Endothelial cell of umbilical vein (primary cell): Measurements from ENCODE around the gene SP140L. TPM values are rescaled to one million over a fixed set of nuclear protein-coding genes. Genes with fewer than 3 reads are reported as not detected.

Experiments
- BruUV-seq: library from RNA; stranded (reverse); fragments of 400-500 nt; replicated peaks from 2 replicates; lab custom pipeline; 2021; lab: Mats Ljungman, UMichigan
- CTCF ChIA-PET: fragments of 300-600, 350-600 bp; sonication (Branson Sonifier 250); formaldehyde crosslinking; loops from one replicate; lab custom pipeline; 2021; ENCODE audit warnings: antibody characterized with exemption, inconsistent platforms; lab: Charles Lee
- POLR2A ChIA-PET: fragments of 300-600, 350-600 bp; sonication (Branson Sonifier 250); formaldehyde crosslinking; loops from one replicate; lab custom pipeline; 2021; ENCODE audit warnings: antibody characterized with exemption, inconsistent platforms; lab: Charles Lee
- DNase-seq: peaks from one replicate; pipeline ENCODE4 v3.0.0-alpha.2; 2011; ENCODE audit warnings: low read depth, low spot score
- FAIRE-seq: peaks from 2 replicates; lab custom pipeline; 2011; peaks lifted over from hg19 to GRCh38; lab: Jason Lieb, UNC
- H2AFZ ChIP-seq: 2 replicates; pipeline ENCODE4 v1.6.0; 2012; ENCODE audit warnings: low read depth, low read length, control low read depth, inconsistent platforms
- H3K27ac ChIP-seq: 2 replicates; pipeline ENCODE4 v1.5.1; 2011; ENCODE audit warnings: low read depth, mild to moderate bottlenecking, control low read depth, low read length, moderate library complexity; ENCODE audit not compliant: insufficient read depth
- H3K27me3 ChIP-seq, 2 experiments: 2 replicates each; pipeline versions ENCODE4 v1.6.0 to v1.6.1; 2011; ENCODE audit warnings: low read length in 2 of 2, mixed read lengths in 1 of 2; ENCODE audit not compliant: control insufficient read depth in 2 of 2, insufficient read depth in 2 of 2
- H3K36me3 ChIP-seq, 2 experiments: 2 replicates in 1 of 2; 3 replicates in 1 of 2; pipeline ENCODE4 v1.5.1; 2011; ENCODE audit warnings: low read length in 2 of 2, mild to moderate bottlenecking in 1 of 2, moderate library complexity in 1 of 2; ENCODE audit not compliant: control insufficient read depth in 2 of 2, insufficient read depth in 2 of 2; ENCODE audit errors: extremely low read depth in 1 of 2
- H3K4me1 ChIP-seq: 3 replicates; pipeline ENCODE4 v1.5.1; 2011; ENCODE audit warnings: mild to moderate bottlenecking, low read length; ENCODE audit not compliant: control insufficient read depth, insufficient read depth; ENCODE audit errors: extremely low read depth
- H3K4me2 ChIP-seq: 2 replicates; pipeline ENCODE4 v1.6.1; 2011; ENCODE audit warnings: low read length, control low read depth, mixed read lengths; ENCODE audit not compliant: insufficient read depth
- H3K4me3 ChIP-seq, 3 experiments: fragments of 200-600 bp in 1 of 3; sonication (generic), shearing (Covaris generic) in 1 of 3; replicated peaks in 1 of 3; 2 replicates each; pipeline ENCODE4 v1.5.1; 2011 to 2016; ENCODE audit warnings: control low read depth in 3 of 3, low read length in 3 of 3, mild to moderate bottlenecking in 2 of 3, inconsistent platforms in 1 of 3, low read depth in 1 of 3, moderate library complexity in 1 of 3; ENCODE audit not compliant: insufficient read depth in 1 of 3
- H3K79me2 ChIP-seq: 2 replicates; pipeline ENCODE4 v1.6.0; 2012; ENCODE audit warnings: low read length, inconsistent platforms; ENCODE audit not compliant: control insufficient read depth, insufficient read depth
- H3K9ac ChIP-seq: replicated peaks from 2 replicates; pipeline ENCODE3; 2011; ENCODE audit warnings: low read length, control low read depth; ENCODE audit not compliant: insufficient read depth; ENCODE audit errors: extremely low read depth
- H3K9me1 ChIP-seq: replicated peaks from 3 replicates; pipeline ENCODE4 v1.6.0; 2011; ENCODE audit warnings: mild to moderate bottlenecking, low read length; ENCODE audit not compliant: control insufficient read depth, insufficient read depth; ENCODE audit errors: extremely low read depth
- H3K9me3 ChIP-seq: replicated peaks from 2 replicates; pipeline ENCODE4 v1.5.1; 2012; ENCODE audit warnings: low read length, inconsistent platforms; ENCODE audit not compliant: control insufficient read depth, insufficient read depth
- H4K20me1 ChIP-seq: replicated peaks from 2 replicates; pipeline ENCODE3; 2011; ENCODE audit warnings: mild to moderate bottlenecking, low read length; ENCODE audit not compliant: control insufficient read depth, insufficient read depth; ENCODE audit errors: extremely low read depth
- CTCF ChIP-seq, 2 donors: IDR thresholded peaks; 1 replicate in 1 of 2; 2 replicates in 1 of 2; pipeline ENCODE4 v1.5.1; 2011; ENCODE audit warnings: low read length in 2 of 2, mild to moderate bottlenecking in 2 of 2, moderate library complexity in 2 of 2, control low read depth in 1 of 2, inconsistent platforms in 1 of 2, low read depth in 1 of 2; ENCODE audit not compliant: insufficient read depth in 1 of 2; ENCODE audit errors: extremely low read depth in 1 of 2
- EZH2 ChIP-seq: IDR thresholded peaks from 2 replicates; pipeline ENCODE4 v1.6.1; 2012; ENCODE audit warnings: borderline replicate concordance, low read depth, mild to moderate bottlenecking, moderate library complexity, low read length, inconsistent platforms; ENCODE audit not compliant: severe bottlenecking
- FOS ChIP-seq: IDR thresholded peaks from 2 replicates; pipeline ENCODE4 v1.6.1; 2011; ENCODE audit warnings: mild to moderate bottlenecking, low read length, moderate library complexity, borderline replicate concordance; ENCODE audit not compliant: insufficient read depth
- GATA2 ChIP-seq: IDR thresholded peaks from 2 replicates; pipeline ENCODE4 v1.7.0; 2011; ENCODE audit warnings: low read depth, mild to moderate bottlenecking, moderate library complexity, mixed read lengths, low read length; ENCODE audit not compliant: insufficient read length, insufficient read depth
- JUN ChIP-seq: IDR thresholded peaks from 2 replicates; pipeline ENCODE4 v1.6.1; 2011; ENCODE audit warnings: borderline replicate concordance, low read depth; ENCODE audit not compliant: insufficient read length, insufficient read depth
- MAX ChIP-seq: IDR thresholded peaks from 2 replicates; pipeline ENCODE4 v1.6.1; 2011; ENCODE audit not compliant: insufficient read depth, insufficient read length
- POLR2A ChIP-seq: IDR thresholded peaks from 2 replicates; pipeline ENCODE4 v1.6.1; 2012; ENCODE audit warnings: low read depth, mild to moderate bottlenecking, control low read depth, low read length
- POLR2AphosphoS5 ChIP-seq: IDR thresholded peaks from 2 replicates; pipeline ENCODE4 v1.6.1; 2012; ENCODE audit warnings: low read depth, mild to moderate bottlenecking, control low read depth, low read length, moderate library complexity; ENCODE audit not compliant: insufficient read depth
- dilution Hi-C: fragments of 300-500 bp; cut with MboI; formaldehyde crosslinking; loops from one replicate; pipeline ENCODE4 v1.15.0; 2019; ENCODE audit warnings: low sequenced_read_pairs; ENCODE audit not compliant: extremely low pct_ligation_motif_present
- intact Hi-C: fragments of 100-400 bp; cut with micrococcal nuclease; formaldehyde crosslinking; loops from one replicate; pipeline ENCODE4 v1.10.0; 2022
- polyA plus RNA-seq, 4 experiments: library from polyadenylated mRNA; depleted of rRNA in 3 of 4; stranded (reverse) in 3 of 4; unstranded in 1 of 4; fragments of >200 nt; gene quantifications; 2 replicates each; pipeline versions ENCODE4 v1.2.1 to v1.2.3, GENCODE V29; 2011 to 2012; ENCODE audit warnings: missing spikeins in 1 of 4
- total RNA-seq: library from RNA; stranded (reverse); gene quantifications from 2 replicates; pipeline ENCODE4 v1.2.3, GENCODE V29; 2021

Gene SP140L
- total and polyA plus RNA-seq, 2 donors (not counting 3 experiments of a cell fraction or from before 2014, with no cell fraction given) = 16.0 to 27.3 TPM

GRCh38 chr2:230329946-230330605, 3.1 kb downstream of the SP140L start:
- Histone ChIP-seq H3K4me1 (peaks cover 17% of the 10 kb centered on the region), H3K79me2 (peaks cover 16% of the 10 kb centered on the region), H3K9me1 (no peaks in the 10 kb centered on the region), H3K27me3 (no peaks in the 10 kb centered on the region), H2AFZ (no peak overlapping the region), H3K4me2 (no peak overlapping the region), H4K20me1 (no peaks in the 10 kb centered on the region), H3K36me3 (peaks cover 0 to 5% of the 10 kb centered on the region in 2 experiments), H3K27ac (no peak overlapping the region), H3K9ac (no peak overlapping the region), H3K4me3 (no peak overlapping the region), H3K9me3 (no peaks in the 10 kb centered on the region)
- dilution Hi-C loops (no loop called here), intact Hi-C loops (loop anchor here (5.0 kb wide), 2 partner anchors 108 to 408 kb away; partner anchors contain the start of genes FBXO36 and TRIP12)
- no TSS peak for BruUV-seq
- TF ChIP-seq EZH2 (no peak), FOS (no peak), GATA2 (no peak), JUN (no peak), POLR2A (no peak), POLR2AphosphoS5 (no peak), MAX (no peak), CTCF (IDR thresholded peaks at IDR 0.05; ENCODE audit: extremely low read depth in 1 of 2, insufficient read depth in 1 of 2, low read depth in 1 of 2, low read length in 2 of 2) (no peak)
- POLR2A ChIA-PET = no interaction called here
- CTCF ChIA-PET = no interaction called here
- FAIRE-seq (no peak), DNase-seq (no peak)
